Thoracic aorta (tissue), 2 donors: Measurements from ENCODE around the gene APOL1. TPM values are rescaled to one million over a fixed set of nuclear protein-coding genes. Genes with fewer than 3 reads are reported as not detected.

Experiments used
- ATAC-seq: fragments of 150-250 bp; one replicate; pipeline ENCODE4 v1.8.0; 2017; ENCODE audit warnings: low read depth; ENCODE audit not compliant: insufficient number of reproducible peaks, low FRiP score
- DNase-seq: peaks from one replicate; pipeline ENCODE4 v3.0.0-alpha.2; 2020; ENCODE audit warnings: low spot score
- H3K27ac ChIP-seq, 2 donors: fragments of 200-600 bp; sonication (generic); 1 replicate in 1 of 2; 2 replicates in 1 of 2; pipeline ENCODE4 v1.5.1; 2016; ENCODE audit warnings: mild to moderate bottlenecking in 2 of 2, moderate library complexity in 2 of 2
- H3K27me3 ChIP-seq: fragments of 200-600 bp; sonication (generic); replicated peaks from 2 replicates; pipeline ENCODE4 v1.6.0; 2016; ENCODE audit warnings: mild to moderate bottlenecking; ENCODE audit not compliant: insufficient read depth
- H3K36me3 ChIP-seq: fragments of 200-600 bp; sonication (generic); one replicate; pipeline ENCODE4 v1.5.1; 2016
- H3K4me1 ChIP-seq, 2 donors: fragments of 200-600 bp; sonication (generic); 1 replicate in 1 of 2; 2 replicates in 1 of 2; pipeline versions ENCODE4 v1.5.1 to v1.6.0; 2016; ENCODE audit warnings: low read depth in 2 of 2, mild to moderate bottlenecking in 1 of 2; ENCODE audit not compliant: control insufficient read depth in 1 of 2
- H3K4me3 ChIP-seq: fragments of 200-600 bp; sonication (generic); 2 replicates; pipeline ENCODE4 v1.5.1; 2016; ENCODE audit warnings: mild to moderate bottlenecking
- H3K9me3 ChIP-seq: fragments of 200-600 bp; sonication (generic); 2 replicates; pipeline ENCODE4 v1.5.1; 2016
- CTCF ChIP-seq: fragments of 200-600 bp; sonication (generic); IDR thresholded peaks from one replicate; pipeline ENCODE4 v1.5.1; 2019; ENCODE audit warnings: antibody characterized with exemption
- total RNA-seq, 2 donors: library from RNA; depleted of rRNA; stranded (reverse); fragments of >200 nt; gene quantifications; one replicate each; pipeline versions ENCODE4 v1.1.0 to v1.2.3, GENCODE V29; 2016

Gene APOL1
- total RNA-seq, 2 donors from 2014 or later: 40.1 to 47.3 TPM

GRCh38 chr22:36213586-36213985 lies 39.3 kb upstream of the APOL1 start:
- Histone ChIP-seq H3K27me3 (no peaks in the 10 kb centered on the region), H3K4me3 (no peak overlapping the region)

GRCh38 chr22:36215981-36216380 lies 37.0 kb upstream of the APOL1 start:
- no peaks in the 10 kb centered on the region for H3K9me3 ChIP-seq
- no peak for TF ChIP-seq CTCF
- no peaks in the 10 kb centered on the region for H3K36me3 ChIP-seq
- H3K4me3 ChIP-seq: no peak overlapping the region
- no peak overlapping the region for H3K27ac ChIP-seq
- H3K4me1 ChIP-seq: peaks cover 0 to 14% of the 10 kb centered on the region in 2 donors
- ATAC-seq: no peak
- H3K27me3 ChIP-seq: no peaks in the 10 kb centered on the region
- DNase-seq: no peak

More at GRCh38 chr22:36213586-36213985, 39.3 kb upstream of the APOL1 start:
- ATAC-seq (no peak), DNase-seq (no peak)
- Histone ChIP-seq H3K4me1 (peaks cover 0 to 7% of the 10 kb centered on the region in 2 donors), H3K9me3 (no peaks in the 10 kb centered on the region), H3K36me3 (no peaks in the 10 kb centered on the region), H3K27ac (no peak overlapping the region)
- TF ChIP-seq CTCF: no peak

- no peak for TF ChIP-seq CTCF
- Histone ChIP-seq H3K27me3 (no peaks in the 10 kb centered on the region), H3K9me3 (no peaks in the 10 kb centered on the region), H3K36me3 (no peaks in the 10 kb centered on the region), H3K27ac (no peak overlapping the region), H3K4me1 (peaks cover 0 to 20% of the 10 kb centered on the region in 2 donors), H3K4me3 (no peak overlapping the region)
- no peak for ATAC-seq
- DNase-seq: no peak
Measured at GRCh38 chr22:36218648-36219193, 34.2 kb upstream of the APOL1 start.

GRCh38 chr22:36220451-36220921 lies 32.4 kb upstream of the APOL1 start:
- DNase-seq: no peak

More at GRCh38 chr22:36220451-36220921, 32.4 kb upstream of the APOL1 start:
- H3K27me3 ChIP-seq: no peaks in the 10 kb centered on the region
- H3K36me3 ChIP-seq: no peaks in the 10 kb centered on the region
- no peak overlapping the region for H3K4me3 ChIP-seq
- no peak for TF ChIP-seq CTCF
- no peak for ATAC-seq
- H3K4me1 ChIP-seq: peaks cover 0 to 20% of the 10 kb centered on the region in 2 donors
- H3K27ac ChIP-seq: no peak overlapping the region
- H3K9me3 ChIP-seq: no peaks in the 10 kb centered on the region
